ENCODE measurements around the gene CD7. TPM values are rescaled to one million over a fixed set of nuclear protein-coding genes. Genes with fewer than 3 reads are reported as not detected.
A peak's percentile ranks its signal among the peaks of the same experiment; 100 is the strongest.

Gene CD7
- total and polyA plus RNA-seq, 9 of the 15 experiments (the other 6 are each of a cell fraction or from before 2014, with no cell fraction given): 0.21 to 0.35 TPM; not detected in 7

GRCh38 chr17:82355770-82356427, 38.5 kb upstream of the CD7 start (continued):
- no peak for TF ChIP-seq BCLAF1 (IDR thresholded peaks at IDR 0.05; ENCODE audit: borderline replicate concordance in 1 of 2, control insufficient read depth in 1 of 2, low read depth in 2 of 2, low read length in 1 of 2)

GRCh38 chr17:82354804-82355308, 37.4 kb upstream of the CD7 start:
- Histone ChIP-seq H3K9me3 (replicated peaks; ENCODE audit: control insufficient read depth, insufficient read depth, low read depth, low read length) (no peaks in the 10 kb centered on the region), H3K4me3 (no peak overlapping the region), H3K27ac (ENCODE audit: extremely low read depth, low read depth, low read length) (no peak overlapping the region), H3K9me1 (ENCODE audit: control insufficient read depth, insufficient read depth, low read length) (no peaks in the 10 kb centered on the region), H3K27me3 (ENCODE audit: control insufficient read depth in 2 of 2, insufficient read depth in 2 of 2, low read length in 2 of 2) (no peaks in the 10 kb centered on the region), H3K4me2 (ENCODE audit: insufficient read depth, low read length) (no peak overlapping the region), H4K20me1 (replicated peaks; ENCODE audit: control insufficient read depth, insufficient read depth, low read length) (no peaks in the 10 kb centered on the region), H3K79me2 (ENCODE audit: control insufficient read depth, insufficient read depth, low read length) (no peaks in the 10 kb centered on the region), H3K36me3 (ENCODE audit: control insufficient read depth, insufficient read depth, low read length) (no peaks in the 10 kb centered on the region), H3K4me1 (replicated peaks in 1 of 2; ENCODE audit: control insufficient read depth in 2 of 2, insufficient read depth in 2 of 2, low read length in 2 of 2) (peaks cover 7 to 52% of the 10 kb centered on the region in 2 experiments; a peak in 4 of 5 replicates), H2AFZ (ENCODE audit: low read depth, low read length) (0 out of 2 replicates have a peak overlapping the region, but pooled peaks have one; percentile 22), H3K9ac (ENCODE audit: insufficient read depth in 1 of 2, low read depth in 2 of 2, low read length in 2 of 2) (no peak overlapping the region)
- no peak for ATAC-seq
- intact Hi-C loops (cut with micrococcal nuclease) (loop anchor here (5.0 to 10.0 kb wide), 3 partner anchors 140 to 412 kb away; no protein-coding TSS in a partner anchor), in situ Hi-C loops (cut with MboI) (loop anchor here (5.0 kb wide), 2 partner anchors 202 to 427 kb away; no protein-coding TSS in a partner anchor)
- no peak for TF ChIP-seq ZNF212 (CRISPR knock-in tag; IDR thresholded peaks at IDR 0.05)
- BruUV-seq (replicated peaks): no TSS peak
- WGBS (ENCODE audit: insufficient coverage, low coverage, missing lambda C conversion rate): 31% methylated on average over 6 of the region's 7 CpGs
- POLR2A ChIA-PET: interaction anchor here (3.9 kb wide), 1 partner anchor 12 kb away, joined by 27 read pairs; no protein-coding TSS in a partner anchor
- CTCF ChIA-PET (ENCODE audit: low intra/inter-chr PET ratio): no interaction called here
- no peak for DNase-seq (ENCODE audit: extremely low read depth in 1 of 4, low spot score in 3 of 4)
- FAIRE-seq: no peak

Data from K562 (cell line).